ENCODE measurements around the gene PTPRD. TPM values are rescaled to one million over a fixed set of nuclear protein-coding genes. Genes with fewer than 3 reads are reported as not detected.

The PTPRD gene
- total RNA-seq, 1 donor from 2014 or later: 136 TPM

GRCh38 chr9:8622871-8623270 lies 1989.9 kb downstream of the PTPRD start:
- no peaks in the 10 kb centered on the region for H3K9me3 Mint-ChIP-seq

GRCh38 chr9:8622222-8622802 lies 1990.5 kb downstream of the PTPRD start:
- H3K27ac Mint-ChIP-seq: no peak overlapping the region
- peaks cover 2% of the 10 kb centered on the region for H3K27me3 Mint-ChIP-seq (ENCODE audit: insufficient read depth, low read depth)
- no peaks in the 10 kb centered on the region for H3K27me3 ChIP-seq
- H3K4me1 ChIP-seq: peaks cover 10% of the 10 kb centered on the region
- no peaks in the 10 kb centered on the region for H4K20me1 ChIP-seq (ENCODE audit: low read depth)
- H3K4me1 Mint-ChIP-seq: no peaks in the 10 kb centered on the region
- H3F3A ChIP-seq (ENCODE audit: low read depth): no peaks in the 10 kb centered on the region
- no peak overlapping the region for H2AFZ ChIP-seq (replicated peaks)
- H3K27ac ChIP-seq: no peak overlapping the region
- no peak for DNase-seq (ENCODE audit: low spot score)
- no peak overlapping the region for H3K4me3 ChIP-seq
- no peaks in the 10 kb centered on the region for H3K79me2 ChIP-seq (ENCODE audit: low read depth)
- H3K4me3 Mint-ChIP-seq: no peak overlapping the region
- H3K36me3 Mint-ChIP-seq: peaks cover 5% of the 10 kb centered on the region
- no peaks in the 10 kb centered on the region for H3K9me3 Mint-ChIP-seq
- no peaks in the 10 kb centered on the region for H3K36me3 ChIP-seq
- TF ChIP-seq EZH2 (IDR thresholded peaks at IDR 0.05) (no peak), EZH2phosphoT487 (IDR thresholded peaks at IDR 0.05) (no peak), CTCF (IDR thresholded peaks at IDR 0.05) (no peak)
- H3K9me3 ChIP-seq (ENCODE audit: low read depth): no peaks in the 10 kb centered on the region
- H3K4me2 ChIP-seq: no peak overlapping the region
- H3K9ac ChIP-seq: no peak overlapping the region

More at GRCh38 chr9:8622871-8623270, 1989.9 kb downstream of the PTPRD start:
- H3F3A ChIP-seq (ENCODE audit: low read depth): no peaks in the 10 kb centered on the region
- no peaks in the 10 kb centered on the region for H3K79me2 ChIP-seq (ENCODE audit: low read depth)
- no peaks in the 10 kb centered on the region for H3K36me3 ChIP-seq
- H2AFZ ChIP-seq (replicated peaks): no peak overlapping the region
- TF ChIP-seq CTCF (IDR thresholded peaks at IDR 0.05) (no peak), EZH2phosphoT487 (IDR thresholded peaks at IDR 0.05) (no peak), EZH2 (IDR thresholded peaks at IDR 0.05) (no peak)
- Mint-ChIP-seq H3K27me3 (ENCODE audit: insufficient read depth, low read depth) (peaks cover 2% of the 10 kb centered on the region), H3K27ac (no peak overlapping the region), H3K4me1 (peaks cover 5% of the 10 kb centered on the region), H3K4me3 (no peak overlapping the region), H3K36me3 (peaks cover 5% of the 10 kb centered on the region)
- peaks cover 16% of the 10 kb centered on the region for H3K4me1 ChIP-seq
- no peak for DNase-seq (ENCODE audit: low spot score)
- H3K4me2 ChIP-seq: no peak overlapping the region
- no peaks in the 10 kb centered on the region for H3K27me3 ChIP-seq
- no peaks in the 10 kb centered on the region for H3K9me3 ChIP-seq (ENCODE audit: low read depth)
- H3K27ac ChIP-seq: no peak overlapping the region
- no peaks in the 10 kb centered on the region for H4K20me1 ChIP-seq (ENCODE audit: low read depth)
- no peak overlapping the region for H3K9ac ChIP-seq
- no peak overlapping the region for H3K4me3 ChIP-seq

- Histone ChIP-seq H3K27me3 (no peaks in the 10 kb centered on the region), H3K9me3 (ENCODE audit: low read depth) (no peaks in the 10 kb centered on the region), H3K4me3 (no peak overlapping the region), H3K79me2 (ENCODE audit: low read depth) (no peaks in the 10 kb centered on the region), H3K4me1 (peaks cover 10% of the 10 kb centered on the region), H2AFZ (replicated peaks) (no peak overlapping the region), H3F3A (ENCODE audit: low read depth) (no peaks in the 10 kb centered on the region), H4K20me1 (ENCODE audit: low read depth) (no peaks in the 10 kb centered on the region), H3K9ac (no peak overlapping the region), H3K27ac (no peak overlapping the region), H3K4me2 (no peak overlapping the region), H3K36me3 (no peaks in the 10 kb centered on the region)
- Mint-ChIP-seq H3K4me1 (no peaks in the 10 kb centered on the region), H3K9me3 (no peaks in the 10 kb centered on the region), H3K27me3 (ENCODE audit: insufficient read depth, low read depth) (peaks cover 2% of the 10 kb centered on the region), H3K36me3 (peaks cover 1% of the 10 kb centered on the region), H3K4me3 (no peak overlapping the region), H3K27ac (no peak overlapping the region)
- TF ChIP-seq CTCF (IDR thresholded peaks at IDR 0.05): no peak
- no peak for TF ChIP-seq EZH2phosphoT487 (IDR thresholded peaks at IDR 0.05)
- no peak for TF ChIP-seq EZH2 (IDR thresholded peaks at IDR 0.05)
- no peak for DNase-seq (ENCODE audit: low spot score)
Observed at GRCh38 chr9:8621416-8621815, 1991.4 kb downstream of the PTPRD start.

All from neural progenitor cell (in vitro differentiated cells).